Measurements from ENCODE around the gene YY1. TPM values are rescaled to one million over a fixed set of nuclear protein-coding genes. Genes with fewer than 3 reads are reported as not detected.
A peak's percentile ranks its signal among the peaks of the same experiment; 100 is the strongest.
"Not testable (repeated sequence)": the region's sequence is repeated elsewhere in the genome, so short reads cannot be mapped to it uniquely, and the experiment has no call there.

The YY1 gene
- total RNA-seq, 6 donors from 2014 or later: 35.6 to 70.4 (median 52.4) TPM

GRCh38 chr14:100282766-100283419 lies 43.9 kb downstream of the YY1 start:
- H3K27me3 ChIP-seq: no peaks in the 10 kb centered on the region
- H3K27ac ChIP-seq: peak overlapping the region; percentile 39 to 91 (median 64)
- no peak for TF ChIP-seq EP300 (IDR thresholded peaks at IDR 0.05)
- TF ChIP-seq POLR2AphosphoS5 (IDR thresholded peaks at IDR 0.05): no peak
- TF ChIP-seq, protein P1, sequence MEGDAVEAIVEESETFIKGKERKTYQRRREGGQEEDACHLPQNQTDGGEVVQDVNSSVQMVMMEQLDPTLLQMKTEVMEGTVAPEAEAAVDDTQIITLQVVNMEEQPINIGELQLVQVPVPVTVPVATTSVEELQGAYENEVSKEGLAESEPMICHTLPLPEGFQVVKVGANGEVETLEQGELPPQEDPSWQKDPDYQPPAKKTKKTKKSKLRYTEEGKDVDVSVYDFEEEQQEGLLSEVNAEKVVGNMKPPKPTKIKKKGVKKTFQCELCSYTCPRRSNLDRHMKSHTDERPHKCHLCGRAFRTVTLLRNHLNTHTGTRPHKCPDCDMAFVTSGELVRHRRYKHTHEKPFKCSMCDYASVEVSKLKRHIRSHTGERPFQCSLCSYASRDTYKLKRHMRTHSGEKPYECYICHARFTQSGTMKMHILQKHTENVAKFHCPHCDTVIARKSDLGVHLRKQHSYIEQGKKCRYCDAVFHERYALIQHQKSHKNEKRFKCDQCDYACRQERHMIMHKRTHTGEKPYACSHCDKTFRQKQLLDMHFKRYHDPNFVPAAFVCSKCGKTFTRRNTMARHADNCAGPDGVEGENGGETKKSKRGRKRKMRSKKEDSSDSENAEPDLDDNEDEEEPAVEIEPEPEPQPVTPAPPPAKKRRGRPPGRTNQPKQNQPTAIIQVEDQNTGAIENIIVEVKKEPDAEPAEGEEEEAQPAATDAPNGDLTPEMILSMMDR (IDR thresholded peaks at IDR 0.05): no peak
- no peak for TF ChIP-seq POLR2A (IDR thresholded peaks at IDR 0.05)
- peaks cover 33 to 66% (median 57%) of the 10 kb centered on the region in 4 donors for H3K4me1 ChIP-seq
- WGBS, 2 donors: 74 to 86% methylated on average over 8 to 9 of the region's 9 CpGs
- H3K4me3 ChIP-seq: no peak overlapping the region
- H3K36me3 ChIP-seq: peaks cover 0 to 8% (median 2%) of the 10 kb centered on the region in 4 donors
- ATAC-seq (ENCODE audit: low FRiP score in 2 of 2) (no peak), DNase-seq (peak in 1 of 2 donors; percentile 69)
- H3K9me3 ChIP-seq: no peaks in the 10 kb centered on the region

DNA sequence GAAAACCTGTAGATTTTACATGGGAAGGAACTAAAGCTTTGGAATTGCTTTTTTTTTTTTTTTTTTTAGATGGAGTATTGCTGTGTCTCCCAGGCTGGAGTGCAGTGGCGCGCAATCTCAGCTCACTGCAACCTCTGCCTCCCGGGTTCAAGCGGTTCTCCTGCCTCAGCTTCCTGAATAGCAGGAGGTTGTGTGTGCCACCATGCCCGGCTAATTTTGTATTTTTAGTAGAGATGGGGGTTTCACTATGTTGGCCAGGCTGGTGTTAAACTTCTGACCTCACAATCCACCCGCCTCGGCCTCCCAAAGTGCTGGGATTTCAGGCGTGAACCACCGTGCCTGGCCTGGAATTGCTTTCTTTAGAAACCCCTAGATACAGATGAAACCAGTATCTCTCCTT lies 44.5 kb downstream of the YY1 start:
- not testable (repeated sequence) for ATAC-seq (ENCODE audit: low FRiP score in 2 of 2); H3K36me3 ChIP-seq; H3K27me3 ChIP-seq; H3K4me3 ChIP-seq; H3K9me3 ChIP-seq; DNase-seq
- 90 to 94% methylated on average over 9 of the region's 9 CpGs for WGBS, 2 donors
- Histone ChIP-seq H3K27ac (peak overlapping the region; percentile 23 to 91 (median 51)), H3K4me1 (peaks cover 31 to 64% (median 54%) of the 10 kb centered on the region in 4 donors)

- H3K36me3 ChIP-seq: peaks cover 0 to 8% (median 2%) of the 10 kb centered on the region in 4 donors
- WGBS, 2 donors: 67 to 74% methylated on average over 26 of the region's 26 CpGs
- H3K9me3 ChIP-seq: no peaks in the 10 kb centered on the region
- H3K4me3 ChIP-seq: peak overlapping the region; percentile 54 to 78 (median 64)
- H3K27ac ChIP-seq: peak overlapping the region; percentile 86 to 95 (median 90)
- H3K27me3 ChIP-seq: no peaks in the 10 kb centered on the region
- H3K4me1 ChIP-seq: peaks cover 26 to 56% (median 46%) of the 10 kb centered on the region in 4 donors
- ATAC-seq (ENCODE audit: low FRiP score in 2 of 2) (no peak), DNase-seq (no peak)
- TF ChIP-seq EP300 (IDR thresholded peaks at IDR 0.05) (no peak), POLR2AphosphoS5 (IDR thresholded peaks at IDR 0.05) (no peak), POLR2A (IDR thresholded peaks at IDR 0.05) (no peak)
- TF ChIP-seq, protein P1 (IDR thresholded peaks at IDR 0.05): no peak
These were observed 45.3 kb downstream of the YY1 start for GRCh38 chr14:100283984-100284881.

DNA sequence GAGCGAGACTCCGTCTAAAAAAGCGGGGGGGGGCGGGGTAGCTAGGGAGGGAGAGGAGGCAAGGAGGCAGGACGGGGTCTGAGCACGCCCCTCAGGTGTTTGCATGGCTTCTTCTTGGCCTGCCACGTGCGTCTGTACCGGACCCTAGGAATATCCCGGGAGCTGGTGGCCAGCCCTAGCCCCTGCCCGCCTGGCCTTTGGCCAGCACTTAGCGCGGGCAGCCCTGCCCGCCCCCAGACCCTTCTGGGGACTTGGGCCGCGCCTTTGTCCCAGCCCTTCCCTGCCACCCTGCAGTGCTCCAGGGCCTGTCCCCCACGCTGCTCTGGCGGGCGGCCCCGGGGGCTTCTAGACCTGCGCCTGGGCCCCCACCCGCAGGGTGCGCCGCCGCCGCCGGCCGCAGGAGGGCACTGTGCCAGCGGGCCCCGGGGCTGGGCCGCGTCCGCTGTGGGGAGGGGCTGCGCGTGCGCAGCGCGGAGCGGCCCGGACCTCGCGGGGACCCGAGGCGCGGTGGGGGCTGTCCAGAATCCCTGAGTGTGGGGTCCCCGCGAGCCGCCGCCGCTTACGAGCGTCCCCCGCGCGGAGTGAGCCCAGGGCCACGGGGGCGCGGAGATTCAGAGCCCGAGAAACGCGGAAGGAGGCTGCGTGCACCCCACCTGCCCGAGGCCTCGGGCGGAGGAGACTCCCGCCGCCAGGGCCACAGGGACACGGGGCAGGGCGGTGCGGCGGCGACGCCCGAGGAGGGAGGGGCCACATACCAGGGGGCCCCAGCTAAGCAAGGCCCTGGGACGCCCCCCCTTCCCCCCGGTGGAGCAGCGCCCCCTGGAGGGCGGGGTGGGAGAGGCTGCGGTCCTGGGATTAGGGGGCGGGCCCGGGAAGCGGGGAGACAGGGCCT lies 46.3 kb downstream of the YY1 start:
- 1% methylated on average over 19 to 44 of the region's 82 CpGs for WGBS, 2 donors
- Histone ChIP-seq H3K9me3 (no peaks in the 10 kb centered on the region), H3K27me3 (no peaks in the 10 kb centered on the region), H3K36me3 (peaks cover 0 to 8% (median 2%) of the 10 kb centered on the region in 4 donors), H3K4me1 (peaks cover 22 to 46% (median 38%) of the 10 kb centered on the region in 4 donors), H3K27ac (peak overlapping the region; percentile 86 to 95 (median 90)), H3K4me3 (peak overlapping the region; percentile 59 to 78 (median 70))
- DNase-seq (peak; percentile 74 to 97), ATAC-seq (ENCODE audit: low FRiP score in 2 of 2) (peak; percentile 84 to 96)
- TF ChIP-seq EP300 (IDR thresholded peaks at IDR 0.05) (no peak), POLR2AphosphoS5 (IDR thresholded peaks at IDR 0.05) (peak in 1 of 2 donors; percentile 43), POLR2A (IDR thresholded peaks at IDR 0.05) (peak in 3 of 4 donors; percentile 23 to 72 (median 42))
- TF ChIP-seq, protein P1 (IDR thresholded peaks at IDR 0.05): peak; percentile 87 to 97 (median 92)

Measured in upper lobe of left lung (tissue), 6 donors.